ENCODE measurements around the gene DOCK2.

Gene DOCK2

DNA sequence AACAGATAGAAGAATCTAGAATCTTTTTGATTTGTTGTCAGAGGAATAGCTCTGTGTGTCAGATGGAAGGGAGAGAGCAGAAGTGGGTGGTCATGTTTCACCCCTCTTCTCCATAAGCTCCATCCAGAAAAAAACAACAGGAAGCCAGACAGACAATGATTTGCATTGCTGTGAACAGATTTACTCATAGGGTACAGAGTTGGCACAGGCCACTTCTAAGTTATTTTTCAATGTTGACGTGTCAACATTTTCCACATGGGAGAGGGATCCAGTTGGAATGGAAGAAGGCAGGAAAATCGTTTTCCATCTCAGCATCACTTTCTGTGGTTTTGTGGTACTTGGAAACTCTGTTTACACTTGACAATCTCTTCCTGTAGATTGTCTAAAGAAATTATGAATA is 256.5 kb downstream of the DOCK2 start:
- no peak for DNase-seq (ENCODE audit: low read depth in 2 of 2, low spot score in 1 of 2)

DNA sequence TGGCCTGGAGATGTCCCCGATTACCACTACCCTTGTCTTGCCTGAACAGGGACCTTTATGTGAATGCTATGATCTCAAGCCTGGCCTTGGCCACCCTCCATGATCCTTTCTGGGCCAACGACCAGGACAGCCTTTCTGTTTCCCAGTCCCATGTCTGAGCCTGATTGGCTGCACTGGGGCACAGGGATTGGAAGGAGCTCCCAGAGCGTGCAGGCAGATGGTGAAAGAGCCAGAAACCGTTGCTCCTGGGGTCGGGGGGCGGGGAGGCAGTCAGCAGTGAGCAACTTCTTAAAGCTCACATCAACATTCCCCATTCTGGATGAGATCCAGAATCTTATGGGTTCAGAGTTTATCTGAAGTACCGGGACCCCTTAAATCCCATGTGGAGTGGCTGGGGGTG is 258.9 kb downstream of the DOCK2 start:
- no peak for DNase-seq (ENCODE audit: low read depth in 2 of 2, low spot score in 1 of 2)

DNA sequence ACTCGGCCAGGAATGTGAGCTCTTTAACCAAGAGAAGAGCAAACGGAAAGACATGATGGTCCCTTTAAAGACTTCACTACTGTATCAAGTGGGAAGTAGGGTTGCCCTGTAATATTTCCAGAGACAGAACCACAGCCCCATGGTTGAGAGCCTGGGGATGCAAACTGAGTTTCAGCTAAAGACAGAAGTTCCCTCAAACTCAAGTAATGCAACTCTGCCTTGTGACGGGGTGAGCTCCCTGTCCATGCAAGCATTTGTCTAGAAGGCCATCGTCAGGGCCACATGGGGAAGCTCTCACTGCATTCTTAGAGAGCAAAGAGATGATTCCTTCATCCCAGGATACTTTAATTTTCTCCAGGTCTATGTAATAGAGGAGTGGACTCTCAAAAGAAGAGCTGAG is 260.4 kb downstream of the DOCK2 start:
- no peak for DNase-seq (ENCODE audit: low read depth in 2 of 2, low spot score in 1 of 2)

DNA sequence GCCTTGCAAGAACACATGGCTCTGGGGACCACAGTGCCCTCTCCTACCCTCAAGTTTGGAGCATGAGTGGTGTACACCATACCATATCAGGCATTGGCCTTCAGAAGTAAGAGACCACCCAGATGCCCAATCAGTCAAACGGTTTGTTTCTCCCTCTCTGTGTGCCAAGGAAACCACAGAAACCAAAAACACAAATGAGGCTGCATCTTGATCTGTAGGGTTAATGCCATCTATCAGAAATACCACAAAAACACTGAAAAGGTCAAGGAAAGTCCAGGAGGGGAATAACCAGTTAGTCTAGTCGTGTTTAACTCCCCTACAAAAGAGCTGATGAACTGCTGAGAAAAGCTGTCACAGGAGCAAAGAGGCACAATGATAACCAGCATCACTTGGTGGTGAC is 264.8 kb downstream of the DOCK2 start:
- DNase-seq (ENCODE audit: low read depth in 2 of 2, low spot score in 1 of 2): no peak

DNA sequence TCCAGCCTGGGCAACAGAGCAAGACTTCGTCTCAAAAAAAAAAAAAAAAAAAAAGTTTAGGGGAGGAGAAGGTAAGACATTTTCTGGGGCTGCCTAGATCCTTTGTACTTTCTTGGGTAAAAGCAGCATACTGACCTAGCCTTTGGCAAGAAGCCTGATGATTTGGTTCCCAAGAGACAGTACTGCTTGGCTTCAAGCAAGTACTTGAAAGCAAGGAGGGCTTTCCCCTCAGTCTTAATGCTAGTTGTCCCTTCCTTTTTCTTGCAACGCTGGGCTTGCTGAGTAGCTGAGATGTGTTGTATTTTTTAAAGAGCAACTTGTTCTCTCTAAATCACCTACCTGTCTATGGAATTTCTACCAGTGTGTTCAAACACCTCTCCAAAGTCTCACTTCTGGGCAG is 267.0 kb downstream of the DOCK2 start:
- DNase-seq (ENCODE audit: low read depth in 2 of 2, low spot score in 1 of 2): no peak

DNA sequence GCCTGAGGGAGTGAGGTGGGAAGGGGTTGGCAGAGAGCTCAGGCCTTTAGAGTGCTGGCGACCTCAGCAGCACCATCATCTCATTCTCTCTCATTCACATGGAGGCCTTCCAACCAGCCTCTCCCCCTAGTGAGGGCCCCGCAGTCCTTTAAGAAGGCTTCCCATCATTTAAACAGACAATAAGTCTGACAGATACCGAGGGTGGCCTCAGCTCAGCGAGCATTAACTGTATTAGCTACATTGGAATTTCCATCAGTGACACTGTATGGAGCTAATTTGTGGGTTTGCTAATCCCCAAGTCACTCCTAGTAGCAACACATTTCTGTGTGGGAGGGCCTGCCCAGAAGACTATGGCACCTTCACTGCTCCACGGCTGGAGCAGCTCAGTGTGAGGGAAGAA is 267.4 kb downstream of the DOCK2 start:
- no peak for DNase-seq (ENCODE audit: low read depth in 2 of 2, low spot score in 1 of 2)

DNA sequence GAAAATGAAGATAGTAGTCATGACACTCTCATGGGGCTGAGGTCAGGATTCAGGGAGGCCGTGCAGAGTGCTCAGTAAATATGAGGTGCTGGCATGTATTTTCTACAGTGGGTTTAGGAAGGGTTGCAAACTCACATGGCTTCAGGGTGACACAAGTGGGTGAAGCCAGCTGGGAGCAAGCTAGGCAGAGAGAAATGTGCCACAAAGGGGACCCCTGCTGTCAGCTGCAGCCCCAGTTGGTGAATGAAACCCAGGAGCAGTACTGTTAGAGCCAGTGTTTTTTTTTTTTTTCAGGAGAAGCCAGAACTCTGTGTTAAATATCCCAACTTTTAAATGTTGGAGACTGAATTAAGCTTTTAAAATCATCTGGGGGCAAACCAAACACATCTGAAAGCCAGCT is 267.9 kb downstream of the DOCK2 start:
- no peak for DNase-seq (ENCODE audit: low read depth in 2 of 2, low spot score in 1 of 2)

DNA sequence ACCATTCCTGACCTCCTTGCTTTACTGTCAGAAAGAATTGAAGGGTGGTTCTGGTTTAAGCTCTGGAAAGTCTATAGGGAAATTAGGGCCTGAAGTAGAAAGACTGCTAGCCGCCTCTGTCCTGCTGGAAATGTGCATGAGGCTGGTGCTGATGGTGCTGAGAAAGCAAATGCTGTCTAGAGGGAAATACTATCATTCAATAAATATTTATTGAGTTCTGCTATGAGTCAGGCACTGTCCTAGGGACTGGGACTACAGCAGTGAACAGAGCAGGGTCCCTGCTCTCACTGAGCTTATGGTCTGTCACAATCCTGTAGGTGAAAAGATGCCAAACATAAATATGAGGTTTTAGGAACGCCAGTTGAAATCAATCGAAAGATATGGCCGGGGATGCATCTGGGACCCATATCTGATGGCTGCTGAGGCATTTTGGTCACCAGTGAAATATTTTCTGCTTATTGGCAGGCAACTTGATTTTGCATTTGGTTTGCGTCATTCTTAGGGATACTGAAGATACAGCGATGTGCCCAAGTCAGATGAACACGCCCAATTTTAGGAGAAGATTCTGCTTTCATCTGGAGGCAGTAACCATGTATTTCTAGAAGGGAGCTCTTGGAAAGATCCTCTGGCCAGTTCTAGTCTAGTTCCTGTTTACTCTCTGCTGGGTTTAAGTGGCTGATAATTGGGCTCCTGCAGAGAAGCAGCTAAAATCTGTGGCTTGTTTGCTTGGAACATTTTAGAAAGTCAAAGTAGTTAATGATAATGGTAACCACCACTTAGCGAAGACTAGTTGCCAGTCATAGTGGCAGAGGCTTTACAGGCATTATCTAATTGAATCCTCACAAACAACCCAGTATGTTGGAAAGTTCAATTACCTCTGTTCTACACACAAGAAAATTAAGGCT is 269.9 kb downstream of the DOCK2 start:
- DNase-seq (ENCODE audit: low read depth in 2 of 2, low spot score in 1 of 2): no peak

DNA sequence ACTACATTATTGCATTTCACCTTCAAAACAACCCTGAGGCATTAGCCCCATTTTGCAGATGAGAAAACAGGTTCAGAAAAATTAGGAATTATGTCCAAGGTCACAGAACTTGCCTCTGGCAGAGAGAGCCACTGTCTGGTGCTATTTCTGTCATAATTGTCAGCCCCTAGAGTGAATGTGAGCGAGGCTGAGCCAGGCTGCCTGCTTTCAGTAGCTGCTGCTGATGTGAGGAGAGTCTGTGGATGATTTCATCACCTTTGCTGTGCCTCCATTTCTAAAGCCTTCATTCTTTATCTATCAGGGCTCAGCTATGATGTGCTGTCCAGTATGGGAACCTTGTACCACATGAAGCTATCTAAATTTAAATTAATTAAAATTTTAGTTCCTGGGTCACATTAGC is 271.8 kb downstream of the DOCK2 start:
- DNase-seq (ENCODE audit: low read depth in 2 of 2, low spot score in 1 of 2): no peak

DNA sequence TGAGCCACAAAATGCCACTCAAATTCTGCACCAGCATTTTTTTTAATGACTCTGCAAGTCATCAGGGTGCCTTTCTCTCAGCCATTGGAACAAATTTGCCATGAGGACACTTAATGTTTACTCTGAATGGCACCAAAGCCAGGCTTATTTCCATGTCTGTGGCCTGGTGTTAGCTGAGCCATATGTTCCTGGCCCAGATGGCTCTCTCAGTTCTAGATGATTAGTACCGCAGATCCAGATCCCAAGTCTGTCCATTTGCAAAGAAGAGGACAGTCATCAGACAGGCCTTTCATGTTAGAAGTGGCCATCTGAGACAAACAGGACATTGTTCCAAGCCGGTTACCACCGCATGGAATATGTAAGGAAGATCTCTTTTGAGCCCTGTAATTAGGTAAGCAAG is 272.9 kb downstream of the DOCK2 start:
- DNase-seq (ENCODE audit: low read depth in 2 of 2, low spot score in 1 of 2): no peak

DNA sequence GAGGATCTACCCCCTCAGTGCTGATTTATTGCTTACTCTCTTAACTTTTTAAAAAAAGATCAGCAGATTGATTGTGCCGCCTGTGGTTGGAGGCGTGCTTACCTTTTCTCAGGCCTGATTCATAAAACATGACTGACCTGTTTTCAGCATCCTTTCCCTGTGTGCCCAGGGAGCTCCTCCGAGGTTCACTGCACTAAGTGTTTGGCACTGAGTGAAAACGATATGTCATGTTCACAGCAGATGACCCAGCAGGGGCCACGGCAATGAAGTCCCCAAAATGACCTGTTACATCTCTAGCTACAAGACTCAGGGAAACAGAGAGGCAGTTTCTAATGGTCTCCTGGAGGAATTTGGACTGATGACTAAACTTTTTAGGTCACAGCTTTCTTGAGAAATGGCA is 273.3 kb downstream of the DOCK2 start:
- no peak for DNase-seq (ENCODE audit: low read depth in 2 of 2, low spot score in 1 of 2)

DNA sequence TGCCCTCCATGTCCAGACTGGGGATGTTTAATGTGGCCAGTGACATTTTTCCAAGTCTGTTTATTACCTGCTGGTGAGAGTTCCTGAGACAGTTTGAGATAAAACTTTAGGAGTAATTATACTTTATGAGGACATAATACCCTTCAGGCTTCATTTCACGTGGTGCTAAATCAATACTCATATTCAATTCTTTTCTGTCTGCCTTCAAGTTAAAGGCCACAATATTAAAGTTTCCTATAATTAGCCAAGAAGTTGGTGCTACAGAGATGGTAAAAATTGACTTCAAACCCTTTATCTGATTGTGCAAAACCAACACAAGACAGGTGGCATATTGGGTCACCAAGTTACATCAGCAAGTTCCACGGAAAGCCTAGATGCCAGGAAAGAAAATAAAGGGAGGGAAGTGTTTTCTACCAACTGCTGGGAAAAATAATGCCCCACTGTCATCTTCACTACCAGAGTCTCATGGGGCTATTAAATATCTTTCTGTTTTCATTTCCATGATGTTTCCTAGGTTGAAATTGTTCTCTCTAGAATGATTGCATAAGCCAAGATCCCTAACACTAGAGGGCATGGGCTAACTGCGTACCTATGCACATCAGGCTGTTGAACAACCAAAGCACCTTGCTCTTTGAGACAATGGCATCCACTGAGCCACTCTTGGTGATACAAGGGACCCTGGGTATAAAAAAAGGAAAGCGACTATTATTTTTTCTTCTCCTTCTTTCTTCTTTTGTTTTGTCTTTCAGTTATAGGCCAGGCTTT is 274.6 kb downstream of the DOCK2 start:
- DNase-seq (ENCODE audit: low read depth in 2 of 2, low spot score in 1 of 2): no peak

DNA sequence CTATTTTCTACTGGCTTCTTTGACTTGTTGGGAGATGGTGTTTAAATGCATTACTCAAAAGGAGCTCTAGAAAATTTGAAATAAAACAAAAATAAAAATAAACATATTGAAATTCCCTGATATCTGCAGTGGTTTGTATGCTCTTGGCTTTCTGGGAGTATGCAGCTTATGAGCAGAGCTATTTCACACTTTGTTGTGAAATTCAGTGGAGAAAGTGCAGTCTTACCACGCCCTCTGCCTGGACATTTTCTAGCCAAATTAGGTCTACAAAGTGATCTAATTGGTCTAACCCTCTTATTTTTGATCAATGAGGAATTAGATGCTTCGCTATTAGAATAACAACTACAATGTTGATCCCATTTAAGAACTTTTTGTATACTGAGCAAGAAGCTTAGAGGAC is 276.4 kb downstream of the DOCK2 start:
- no peak for DNase-seq (ENCODE audit: low read depth in 2 of 2, low spot score in 1 of 2)

DNA sequence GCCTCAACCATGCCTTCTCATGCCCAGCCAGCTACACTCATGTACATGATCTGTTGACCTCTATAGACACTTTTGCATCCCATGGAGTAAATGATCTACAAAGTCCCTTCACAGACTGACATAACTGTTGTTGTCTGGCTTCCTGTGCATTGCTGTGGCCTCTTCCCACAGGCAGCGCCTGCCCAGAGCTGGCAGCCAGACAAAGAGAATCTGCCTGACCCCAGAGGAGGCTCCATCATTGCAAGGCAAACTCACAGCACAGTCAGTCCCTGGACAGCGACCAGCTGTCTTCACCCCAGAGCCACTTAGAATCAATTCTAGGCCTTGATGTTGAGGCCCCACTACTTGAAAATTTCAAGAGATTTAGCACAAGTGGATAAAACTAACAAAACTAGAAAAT is 277.7 kb downstream of the DOCK2 start:
- DNase-seq (ENCODE audit: low read depth in 2 of 2, low spot score in 1 of 2): no peak

DNA sequence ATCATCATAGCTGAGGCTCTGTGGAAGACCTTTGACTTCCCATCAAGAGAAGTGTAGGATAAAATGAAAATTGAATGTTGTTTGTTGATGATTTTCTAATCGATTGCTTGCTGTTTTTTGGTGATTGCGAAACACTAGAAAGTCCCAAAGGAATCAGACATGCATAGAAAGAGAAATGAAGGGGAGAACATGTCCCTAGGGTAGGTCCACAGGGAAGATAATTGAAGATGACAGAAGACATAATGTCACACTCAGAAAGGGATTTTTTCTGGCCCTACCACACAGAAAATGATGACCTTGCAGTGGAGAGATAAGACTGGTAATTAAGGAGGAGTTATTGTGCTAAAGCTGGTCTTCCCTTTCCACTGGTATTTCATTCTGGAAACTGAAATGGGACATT is 280.4 kb downstream of the DOCK2 start:
- no peak for DNase-seq (ENCODE audit: low read depth in 2 of 2, low spot score in 1 of 2)

DNA sequence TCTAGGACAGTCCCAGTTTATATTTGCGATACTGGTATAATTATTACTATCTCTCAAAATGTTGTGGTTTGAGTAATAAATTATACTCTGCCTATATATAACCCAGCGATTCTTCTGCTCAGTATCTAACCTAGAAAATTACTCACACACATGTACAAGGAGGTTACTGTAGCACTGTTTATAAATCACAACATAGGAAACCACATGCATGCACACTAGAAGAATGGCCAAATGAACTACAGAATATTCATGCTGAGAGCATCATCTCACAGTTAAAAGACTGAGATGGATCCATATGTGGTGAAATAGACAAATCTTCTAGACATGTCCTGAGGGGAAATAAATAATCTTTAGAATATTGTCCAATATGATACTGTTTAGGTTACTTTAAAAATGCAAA is 281.2 kb downstream of the DOCK2 start:
- no peak for DNase-seq (ENCODE audit: low read depth in 2 of 2, low spot score in 1 of 2)

DNA sequence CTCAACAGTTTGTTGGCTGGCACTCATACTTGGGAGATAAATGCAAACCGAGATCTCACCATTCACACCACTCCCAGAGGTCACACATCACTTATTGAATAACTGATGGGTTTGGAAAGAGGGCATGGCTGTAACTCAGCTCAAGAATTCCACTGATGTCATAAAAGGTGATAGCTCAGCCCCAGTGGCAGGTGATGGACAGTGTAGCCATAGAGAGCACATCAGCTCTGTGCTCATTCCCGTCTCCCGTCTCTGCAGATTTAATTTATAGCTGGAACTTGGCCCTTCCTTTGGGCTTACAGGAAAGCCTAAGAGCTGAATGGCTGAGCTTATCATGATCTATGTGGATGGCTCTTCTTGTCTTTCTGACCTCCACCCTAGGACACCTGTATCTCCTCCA is 283.4 kb downstream of the DOCK2 start:
- no peak for DNase-seq (ENCODE audit: low read depth in 2 of 2, low spot score in 1 of 2)

DNA sequence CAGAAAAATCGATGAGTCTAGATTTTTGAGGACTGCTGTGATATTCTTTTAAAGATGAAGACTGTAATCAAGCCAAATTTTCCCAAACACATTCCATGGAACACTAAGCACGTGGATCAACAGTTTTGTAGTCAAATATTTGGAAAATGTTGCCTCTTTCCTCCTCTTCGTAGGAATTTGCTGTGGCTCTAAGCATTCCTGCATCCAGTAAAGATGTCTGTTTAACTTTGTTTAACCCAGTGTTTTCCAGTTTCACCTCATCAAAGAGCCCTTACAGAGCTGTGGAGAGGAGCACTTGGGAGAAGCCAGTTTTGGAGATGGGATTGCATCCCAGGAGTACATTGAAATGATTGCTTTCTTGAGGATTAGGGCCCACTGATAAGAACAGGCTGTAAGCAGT is 284.3 kb downstream of the DOCK2 start:
- no peak for DNase-seq (ENCODE audit: low read depth in 2 of 2, low spot score in 1 of 2)

DNA sequence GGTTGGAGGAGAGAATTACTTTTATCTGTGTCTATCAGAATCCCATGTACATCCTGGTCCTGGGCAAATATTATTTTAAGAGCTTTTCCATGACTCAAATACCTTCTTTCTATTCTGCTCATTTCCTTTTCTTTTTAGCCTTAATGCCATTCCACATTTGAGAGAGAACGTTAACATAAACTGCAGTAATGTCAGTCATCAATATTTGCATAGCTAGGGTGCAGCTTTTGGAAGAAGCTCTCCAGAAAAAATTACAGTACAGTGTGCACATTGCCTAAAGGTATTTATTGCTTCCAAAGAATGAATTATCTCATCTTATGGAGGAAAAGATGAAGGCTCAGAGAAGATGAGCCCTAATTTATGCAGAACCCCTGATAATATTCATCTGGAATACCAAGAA is 284.9 kb downstream of the DOCK2 start:
- no peak for DNase-seq (ENCODE audit: low read depth in 2 of 2, low spot score in 1 of 2)

DNA sequence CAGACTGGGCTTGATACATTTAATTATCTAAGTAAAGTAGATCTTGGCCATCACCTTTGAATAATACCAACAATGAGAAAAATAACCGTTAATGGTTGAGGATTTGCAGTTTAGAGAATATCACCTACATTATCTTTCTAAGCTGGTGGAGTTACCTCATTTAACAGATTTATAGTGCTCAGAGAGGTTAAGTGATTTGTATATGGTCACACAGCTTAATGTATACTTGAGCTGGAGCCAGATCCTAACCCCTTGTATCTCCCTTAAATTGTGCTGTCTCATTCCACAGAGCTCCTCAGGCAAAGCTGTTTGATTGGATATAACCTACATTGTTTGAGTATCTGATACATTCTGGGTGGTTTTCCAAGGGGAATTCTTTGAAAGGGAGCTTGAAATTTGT is 285.4 kb downstream of the DOCK2 start:
- no peak for DNase-seq (ENCODE audit: low read depth in 2 of 2, low spot score in 1 of 2)

DNA sequence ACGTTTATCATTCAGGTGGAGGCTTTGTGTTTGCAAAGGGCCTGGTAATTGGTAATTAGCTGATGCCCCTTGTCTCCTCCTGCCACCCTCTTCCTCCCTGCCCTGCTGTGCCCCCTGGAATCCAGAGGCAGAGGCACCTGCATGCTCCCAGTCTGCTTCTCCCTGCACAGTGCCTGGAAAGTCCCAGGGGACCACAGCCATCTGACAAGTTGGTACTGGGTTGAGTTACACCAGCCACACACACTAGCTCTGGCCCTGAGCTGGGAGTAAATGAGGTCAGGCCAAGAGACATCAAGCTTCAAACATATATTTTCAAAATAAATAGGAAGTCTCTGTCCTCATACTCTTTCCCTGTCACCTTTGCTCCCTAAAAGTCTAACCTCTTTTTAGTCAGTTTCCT is 286.9 kb downstream of the DOCK2 start:
- no peak for DNase-seq (ENCODE audit: low read depth in 2 of 2, low spot score in 1 of 2)

DNA sequence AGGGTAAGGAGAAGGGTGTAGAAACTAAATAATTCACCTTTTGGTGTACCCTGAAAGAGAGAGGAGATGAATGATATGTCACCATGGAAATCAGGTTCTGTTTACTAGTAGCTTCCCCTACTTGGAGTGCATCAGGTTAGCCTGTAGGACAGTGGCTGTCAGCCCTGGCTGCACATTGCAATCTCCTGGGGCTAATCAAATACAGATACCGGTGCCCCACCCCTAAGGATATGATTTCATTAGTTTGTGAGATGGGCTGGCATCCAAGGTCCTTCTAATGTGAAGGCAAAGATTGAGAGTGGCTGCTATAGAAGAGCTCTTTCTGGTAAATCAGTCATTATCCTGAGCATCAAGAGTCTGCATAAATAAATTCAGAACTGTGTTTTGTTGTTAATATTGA is 296.1 kb downstream of the DOCK2 start:
- no peak for DNase-seq (ENCODE audit: low read depth in 2 of 2, low spot score in 1 of 2)

DNA sequence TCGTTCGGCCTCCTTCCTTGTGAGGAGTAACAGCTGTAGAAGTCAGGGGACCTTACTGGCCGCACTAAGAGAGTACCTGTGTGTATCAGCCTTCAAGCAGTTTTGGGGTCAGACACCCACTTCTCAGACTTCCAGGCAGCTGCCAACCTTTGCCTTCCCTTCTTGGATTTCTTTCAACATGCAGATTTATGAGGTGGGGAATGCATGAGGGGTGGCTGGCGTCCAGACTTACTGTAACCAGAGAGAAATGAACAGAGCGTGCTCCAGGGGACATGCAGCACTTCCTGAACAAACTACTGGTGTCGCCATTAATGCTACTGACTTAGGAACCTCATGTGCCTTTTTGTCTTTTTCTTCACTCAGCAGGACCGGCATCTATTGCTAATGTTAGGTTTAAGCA is 296.5 kb downstream of the DOCK2 start:
- no peak for DNase-seq (ENCODE audit: low read depth in 2 of 2, low spot score in 1 of 2)
